ENCODE data around the gene MTFP1. TPM values are rescaled to one million over a fixed set of nuclear protein-coding genes. Genes with fewer than 3 reads are reported as not detected.

MTFP1 gene
- total and polyA plus RNA-seq, 9 of the 15 experiments (the other 6 are each of a cell fraction or from before 2014, with no cell fraction given) = 10.7 to 52.0 (median 30.1) TPM

GRCh38 chr22:30435674-30436126 is 10.1 kb downstream of the MTFP1 start (continued):
- no peak for TF ChIP-seq PATZ1 (CRISPR knock-in tag; IDR thresholded peaks at IDR 0.05; ENCODE audit: borderline replicate concordance)
- TF ChIP-seq SMARCB1 (IDR thresholded peaks at IDR 0.05; ENCODE audit: insufficient read length, low read depth) = no peak
- no peak for TF ChIP-seq GABPB2 (CRISPR knock-in tag; conservative IDR thresholded peaks at IDR 0.05)
- TF ChIP-seq ZBTB11 (CRISPR knock-in tag; IDR thresholded peaks at IDR 0.05) = peak in 1 of 3 experiments; percentile 58; a peak in 1 of 6 replicates
- TF ChIP-seq CREB1 (IDR thresholded peaks at IDR 0.05) = no peak
- TF ChIP-seq CREB1 (CRISPR knock-in tag; IDR thresholded peaks at IDR 0.05) = no peak
- TF ChIP-seq PHB2 (IDR thresholded peaks at IDR 0.05; ENCODE audit: low read depth) = no peak
- TF ChIP-seq CEBPG (CRISPR knock-in tag; IDR thresholded peaks at IDR 0.05) = no peak
- TF ChIP-seq CEBPG (tag; conservative IDR thresholded peaks at IDR 0.05 in 1 of 2, IDR thresholded peaks at IDR 0.05 in 1 of 2) = no peak
- TF ChIP-seq ZNF197 (CRISPR knock-in tag; IDR thresholded peaks at IDR 0.05; ENCODE audit: low read depth) = no peak
- peak; percentile 83 for TF ChIP-seq ELF1 (tag; IDR thresholded peaks at IDR 0.05)
- TF ChIP-seq ZNF217 (CRISPR knock-in tag; IDR thresholded peaks at IDR 0.05) = no peak
- TF ChIP-seq VEZF1 (CRISPR knock-in tag; IDR thresholded peaks at IDR 0.05) = no peak
- no peak for TF ChIP-seq SRSF7 (optimal IDR thresholded peaks at IDR 0.05; ENCODE audit: low read depth, low read length)
- no peak for TF ChIP-seq KDM5B (IDR thresholded peaks at IDR 0.05; ENCODE audit: insufficient replicate concordance, low read depth, low read length)
- TF ChIP-seq BRCA1 (IDR thresholded peaks at IDR 0.05) = no peak
- no peak for TF ChIP-seq BRCA1 (CRISPR knock-in tag; IDR thresholded peaks at IDR 0.05)
- no peak for TF ChIP-seq CAMTA2 (CRISPR knock-in tag; conservative IDR thresholded peaks at IDR 0.05)
- TF ChIP-seq XRCC3 (IDR thresholded peaks at IDR 0.05) = no peak
- no peak for TF ChIP-seq ZNF398 (CRISPR knock-in tag; IDR thresholded peaks at IDR 0.05)
